Ovary (tissue), 3 donors: ENCODE results near the gene DDX24.

Experiments used
- CTCF ChIP-seq, 3 donors: fragments of 450-650 bp in 2 of 3; fragments of 200-600 bp in 1 of 3; IDR thresholded peaks; one replicate each; pipeline versions ENCODE4 v1.5.1 to v1.8.0; 2016 to 2022; ENCODE audit warnings: antibody characterized with exemption in 3 of 3, mild to moderate bottlenecking in 1 of 3
- POLR2A ChIP-seq: fragments of 450-650 bp; IDR thresholded peaks from one replicate; pipeline ENCODE4 v1.6.1; 2017; ENCODE audit warnings: antibody characterized with exemption, mild to moderate bottlenecking, moderate library complexity
- donor health status: DM: no; HTN: no; CAD: no.

- TF ChIP-seq CTCF (IDR thresholded peaks at IDR 0.05) (no peak), POLR2A (no peak)
Observed at GRCh38 chr14:94114589-94115057, 33.6 kb upstream of the DDX24 start.
